ENCODE results near the gene MRPL20.
"Not testable (repeated sequence)": the region's sequence is repeated elsewhere in the genome, so short reads cannot be mapped to it uniquely, and the experiment has no call there.

Gene MRPL20
- 20.7 to 35.7 (median 32.8) reads per million in 4 donors for total RNA-seq

- DNase-seq, result peak; percentile 92 to 97 (median 95)
Measured at GRCh38 chr1:1406821-1407635, at the start of gene MRPL20. Gene MRPL20 (minus strand): TSS chr1:1407293. CDS start chr1:1407217, 76 bp downstream.

GRCh38 chr1:1456683-1457255, 49.7 kb upstream of the MRPL20 start:
- DNase-seq, result not testable (repeated sequence)

- DNase-seq, result not testable (repeated sequence)
Measured at GRCh38 chr1:1455934-1456333, 48.8 kb upstream of the MRPL20 start.

- DNase-seq, result no peak
Measured at GRCh38 chr1:1455366-1455884, 48.3 kb upstream of the MRPL20 start.

GRCh38 chr1:1454286-1455056, 47.4 kb upstream of the MRPL20 start:
- DNase-seq, result not testable (repeated sequence)

- no peak for DNase-seq
Measured at GRCh38 chr1:1452882-1453281, 45.8 kb upstream of the MRPL20 start.

- not testable (repeated sequence) for DNase-seq
Measured at GRCh38 chr1:1452365-1452739, 45.3 kb upstream of the MRPL20 start.

GRCh38 chr1:1451696-1452364, 44.7 kb upstream of the MRPL20 start:
- no peak for DNase-seq

- not testable (repeated sequence) for DNase-seq
Measured at GRCh38 chr1:1450616-1451015, 43.5 kb upstream of the MRPL20 start.

GRCh38 chr1:1449099-1449739, 42.1 kb upstream of the MRPL20 start, which contains the start of gene ATAD3C:
Gene ATAD3C (plus strand): TSS chr1:1449689. CDS start chr1:1450684, 995 bp downstream.
- no peak for DNase-seq

- not testable (repeated sequence) for DNase-seq
Measured at GRCh38 chr1:1446631-1447030, 39.5 kb upstream of the MRPL20 start.

GRCh38 chr1:1442069-1442770, 35.1 kb upstream of the MRPL20 start:
- no peak for DNase-seq

- DNase-seq, result peak in 3 of 5 donors; percentile 36 to 49 (median 43)
Measured at GRCh38 chr1:1441002-1441888, 34.2 kb upstream of the MRPL20 start.

GRCh38 chr1:1440262-1441001, 33.3 kb upstream of the MRPL20 start:
- no peak for DNase-seq

- DNase-seq, result no peak
Measured at GRCh38 chr1:1439546-1440261, 32.6 kb upstream of the MRPL20 start.

GRCh38 chr1:1438531-1439381, 31.7 kb upstream of the MRPL20 start:
- DNase-seq, result no peak

GRCh38 chr1:1437904-1438376, 30.8 kb upstream of the MRPL20 start:
- DNase-seq, result no peak
